A673 (cell line): Measurements from ENCODE around the gene UROS.

Experiments used
- CTCF ChIP-seq: fragments of 300-800, 200-600 bp; sonication (generic); conservative IDR thresholded peaks from 2 replicates; pipeline ENCODE4 v1.5.1; 2017; ENCODE audit warnings: low read depth, mild to moderate bottlenecking, antibody characterized with exemption, low read length, moderate library complexity, mixed read lengths
- EZH2 ChIP-seq: fragments of 200-600 bp; sonication (generic); IDR thresholded peaks from 2 replicates; pipeline ENCODE4 v1.6.1; 2017; ENCODE audit warnings: borderline replicate concordance, low read depth, mild to moderate bottlenecking, mixed read lengths, antibody characterized with exemption, low read length; ENCODE audit not compliant: poor library complexity, severe bottlenecking

GRCh38 chr10:125795637-125796190, 27.3 kb downstream of the UROS start:
- TF ChIP-seq CTCF = no peak
- TF ChIP-seq EZH2 = no peak
